DOHH2 (cell line): ENCODE results near the gene PEA15.

Experiments
- H3F3A ChIP-seq: fragments of 200-600 bp; sonication (generic), shearing (Covaris generic); 2 replicates; pipeline ENCODE4 v1.6.0; 2016; ENCODE audit warnings: antibody characterized with exemption, mild to moderate bottlenecking; ENCODE audit not compliant: control insufficient read depth, insufficient read depth
- H3K27ac ChIP-seq: fragments of 200-600 bp; sonication (generic); 2 replicates; pipeline ENCODE4 v1.5.1; 2014; ENCODE audit warnings: low read depth, mild to moderate bottlenecking, low read length, moderate library complexity
- H3K27me3 ChIP-seq: fragments of 200-600 bp; sonication (generic); 2 replicates; pipeline ENCODE4 v1.6.1; 2014; ENCODE audit warnings: mild to moderate bottlenecking, low read length, mixed read lengths; ENCODE audit not compliant: control insufficient read depth
- H3K36me3 ChIP-seq: fragments of 200-600 bp; sonication (generic); 2 replicates; pipeline ENCODE4 v1.6.1; 2014; ENCODE audit warnings: mild to moderate bottlenecking, low read length, moderate library complexity, mixed read lengths; ENCODE audit not compliant: control insufficient read depth
- H3K4me1 ChIP-seq: fragments of 200-600 bp; sonication (generic); 2 replicates; pipeline ENCODE4 v1.6.1; 2014; ENCODE audit warnings: mild to moderate bottlenecking, low read length, mixed read lengths; ENCODE audit not compliant: control insufficient read depth
- H3K4me2 ChIP-seq: fragments of 200-600 bp; sonication (generic); 2 replicates; pipeline ENCODE4 v1.6.0; 2014; ENCODE audit warnings: mild to moderate bottlenecking, low read length, moderate library complexity
- H3K4me3 ChIP-seq: fragments of 200-600 bp; sonication (generic); 2 replicates; pipeline ENCODE4 v1.5.1; 2014; ENCODE audit warnings: mild to moderate bottlenecking, low read length, mixed read lengths
- H3K79me2 ChIP-seq: fragments of 200-600 bp; sonication (generic); 2 replicates; pipeline ENCODE4 v1.6.1; 2014; ENCODE audit warnings: mild to moderate bottlenecking, low read length, mixed read lengths; ENCODE audit not compliant: control insufficient read depth
- H3K9me2 ChIP-seq: fragments of 200-600 bp; sonication (generic); replicated peaks from 2 replicates; pipeline ENCODE4 v1.6.1; 2014; ENCODE audit warnings: mild to moderate bottlenecking, low read length, mixed read lengths; ENCODE audit not compliant: control insufficient read depth
- H3K9me3 ChIP-seq: fragments of 200-600 bp; sonication (generic); 2 replicates; pipeline ENCODE4 v1.6.1; 2014; ENCODE audit warnings: antibody characterized with exemption, low read length, mixed read lengths; ENCODE audit not compliant: control insufficient read depth, insufficient read depth
- H4K20me1 ChIP-seq: fragments of 200-600 bp; sonication (generic); 2 replicates; pipeline ENCODE4 v1.6.0; 2014; ENCODE audit warnings: low read depth, mild to moderate bottlenecking, antibody characterized with exemption, low read length, moderate library complexity; ENCODE audit not compliant: control insufficient read depth, insufficient read depth
- CTCF ChIP-seq: fragments of 200-600 bp; sonication (generic); IDR thresholded peaks from one replicate; pipeline ENCODE4 v1.5.1; 2014; ENCODE audit warnings: antibody characterized with exemption, mild to moderate bottlenecking, low read depth, low read length; ENCODE audit not compliant: poor library complexity, severe bottlenecking
- EZH2phosphoT487 ChIP-seq: fragments of 200-600 bp; sonication (generic); IDR thresholded peaks from 2 replicates; pipeline ENCODE4 v1.6.1; 2017; ENCODE audit warnings: borderline replicate concordance, mild to moderate bottlenecking, antibody characterized with exemption, low read length, moderate library complexity, mixed read lengths

The PEA15 gene

DNA sequence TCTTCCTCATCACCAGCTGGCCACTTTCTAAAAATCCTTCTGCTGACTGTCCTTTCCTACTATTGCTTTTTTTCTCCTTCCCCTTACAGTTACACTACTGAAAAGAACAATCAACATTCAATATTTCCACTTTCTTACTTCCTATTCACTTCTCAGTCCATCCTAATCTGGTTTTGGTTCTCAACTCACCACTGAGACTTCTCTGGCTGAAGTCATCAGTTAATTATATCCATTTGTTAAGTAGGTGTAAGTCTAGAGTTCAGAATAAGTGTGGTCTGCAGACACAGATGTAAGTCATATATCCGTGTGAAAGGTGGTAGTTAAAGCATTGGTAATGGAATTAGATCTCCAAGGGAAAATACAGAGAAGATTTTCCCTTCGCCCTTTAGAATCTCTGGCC is 21.4 kb downstream of the PEA15 start:
- Histone ChIP-seq H3K79me2 (no peaks in the 10 kb centered on the region), H3K9me3 (no peaks in the 10 kb centered on the region), H3F3A (peaks cover 5% of the 10 kb centered on the region; the same call in 1 of the 2 replicates), H3K4me3 (no peak overlapping the region), H3K4me1 (no peaks in the 10 kb centered on the region), H3K36me3 (peaks cover 94% of the 10 kb centered on the region), H3K9me2 (no peaks in the 10 kb centered on the region), H4K20me1 (no peaks in the 10 kb centered on the region), H3K27ac (no peak overlapping the region), H3K27me3 (no peaks in the 10 kb centered on the region), H3K4me2 (no peak overlapping the region)
- TF ChIP-seq CTCF (no peak), EZH2phosphoT487 (no peak)

DNA sequence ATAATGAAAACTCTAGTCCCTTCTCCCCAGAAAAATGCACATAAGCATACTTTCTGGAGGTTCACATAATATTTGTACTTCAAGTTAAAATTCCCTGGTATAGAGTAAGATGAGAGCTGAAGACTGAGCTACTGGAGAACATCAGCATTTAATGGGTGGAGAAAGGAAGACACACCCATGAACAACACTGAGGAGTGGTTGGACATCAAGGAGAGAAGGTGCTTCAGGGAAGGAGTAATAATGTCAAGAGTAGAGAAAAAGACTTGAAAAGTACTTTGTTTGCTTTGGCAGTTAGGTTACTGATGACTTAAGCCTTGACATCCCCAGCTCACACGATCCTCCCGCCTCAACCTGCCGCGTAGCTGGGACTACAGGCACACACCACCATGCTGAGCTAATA is 21.9 kb downstream of the PEA15 start:
- no peaks in the 10 kb centered on the region for H3K9me2 ChIP-seq
- peaks cover 94% of the 10 kb centered on the region for H3K36me3 ChIP-seq
- H3F3A ChIP-seq, result peaks cover 1% of the 10 kb centered on the region; the same call in 1 of the 2 replicates
- no peaks in the 10 kb centered on the region for H4K20me1 ChIP-seq
- no peak overlapping the region for H3K27ac ChIP-seq
- H3K9me3 ChIP-seq, result no peaks in the 10 kb centered on the region
- H3K27me3 ChIP-seq, result no peaks in the 10 kb centered on the region
- no peak overlapping the region for H3K4me2 ChIP-seq
- H3K4me3 ChIP-seq, result no peak overlapping the region
- H3K4me1 ChIP-seq, result no peaks in the 10 kb centered on the region
- H3K79me2 ChIP-seq, result no peaks in the 10 kb centered on the region
- TF ChIP-seq EZH2phosphoT487 (no peak), CTCF (no peak)

- no peak overlapping the region for H3K4me2 ChIP-seq
- H3K9me2 ChIP-seq, result no peaks in the 10 kb centered on the region
- H3F3A ChIP-seq, result no peaks in the 10 kb centered on the region
- no peaks in the 10 kb centered on the region for H3K9me3 ChIP-seq
- H3K27ac ChIP-seq, result no peak overlapping the region
- H3K4me1 ChIP-seq, result no peaks in the 10 kb centered on the region
- no peaks in the 10 kb centered on the region for H3K79me2 ChIP-seq
- no peak overlapping the region for H3K4me3 ChIP-seq
- TF ChIP-seq CTCF, result no peak
- no peak for TF ChIP-seq EZH2phosphoT487
- H3K27me3 ChIP-seq, result no peaks in the 10 kb centered on the region
- peaks cover 90% of the 10 kb centered on the region for H3K36me3 ChIP-seq
- H4K20me1 ChIP-seq, result no peaks in the 10 kb centered on the region
Observed at GRCh38 chr1:160227561-160227960, 22.4 kb downstream of the PEA15 start.

- no peak overlapping the region for H3K4me3 ChIP-seq
- no peaks in the 10 kb centered on the region for H3K27me3 ChIP-seq
- no peak overlapping the region for H3K4me2 ChIP-seq
- H3K9me3 ChIP-seq, result no peaks in the 10 kb centered on the region
- no peaks in the 10 kb centered on the region for H3K79me2 ChIP-seq
- H3K9me2 ChIP-seq, result no peaks in the 10 kb centered on the region
- no peaks in the 10 kb centered on the region for H3K4me1 ChIP-seq
- H3F3A ChIP-seq, result no peaks in the 10 kb centered on the region
- no peak overlapping the region for H3K27ac ChIP-seq
- TF ChIP-seq EZH2phosphoT487, result no peak
- TF ChIP-seq CTCF, result no peak
- peaks cover 89% of the 10 kb centered on the region for H3K36me3 ChIP-seq
- H4K20me1 ChIP-seq, result no peaks in the 10 kb centered on the region
Observed at GRCh38 chr1:160228431-160228830, 23.2 kb downstream of the PEA15 start.
